Lung microvascular endothelial cell (primary cell): Measurements from ENCODE around the gene TANGO6. TPM values are rescaled to one million over a fixed set of nuclear protein-coding genes. Genes with fewer than 3 reads are reported as not detected.
A peak's percentile ranks its signal among the peaks of the same experiment; 100 is the strongest.
"Not testable (repeated sequence)": the region's sequence is repeated elsewhere in the genome, so short reads cannot be mapped to it uniquely, and the experiment has no call there.

Experiments used
- DNase-seq, 2 donors: peaks; one replicate each; pipeline versions ENCODE4 v3.0.0 to v3.0.0-alpha.2; 2010; ENCODE audit warnings: low read depth in 2 of 2
- total RNA-seq: library from RNA; depleted of rRNA; stranded (reverse); fragments of >200 nt; gene quantifications from 2 replicates; pipeline ENCODE4 v1.2.1, GENCODE V29; 2014

The TANGO6 gene
- total RNA-seq = 10.7 and 17.1 TPM in 2 replicates

GRCh38 chr16:68843482-68844210 is at the start of gene TANGO6:
TANGO6 (plus strand) TSS chr16:68843531; CDS start chr16:68843618, 87 bp downstream.
- DNase-seq = peak; percentile 73 to 84

GRCh38 chr16:68798398-68798797 is 44.9 kb upstream of the TANGO6 start:
- no peak for DNase-seq

DNA sequence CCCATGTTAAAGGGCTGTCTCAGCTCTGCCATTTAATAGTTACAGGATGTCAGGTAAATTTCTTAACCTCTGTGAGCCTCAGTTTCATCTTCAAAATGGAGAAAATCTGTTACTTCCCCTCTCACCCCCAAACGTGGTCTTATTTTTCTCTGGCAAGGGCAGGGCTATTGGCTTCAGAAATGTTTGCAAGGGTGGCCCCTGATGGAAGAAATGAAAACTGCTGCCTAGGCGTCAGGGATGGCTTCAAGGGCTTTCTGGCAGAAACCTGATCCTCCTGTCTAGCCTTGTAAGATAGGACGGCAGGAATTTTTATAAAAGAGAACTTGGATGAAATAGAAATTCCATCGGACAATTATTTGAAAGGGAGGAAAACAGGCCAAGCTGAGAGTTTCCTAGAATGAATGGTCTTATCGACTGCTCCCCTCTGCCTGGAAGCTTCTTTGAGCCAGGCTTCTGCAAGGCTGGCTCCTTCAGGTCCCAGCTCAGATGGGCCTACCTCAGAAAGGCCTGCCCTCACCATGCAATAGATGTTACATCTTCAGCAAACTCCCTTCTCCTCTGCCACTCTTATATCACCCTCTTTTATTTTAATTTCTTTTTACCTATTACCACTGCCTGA is 43.0 kb upstream of the TANGO6 start:
- peak; percentile 48 to 55 for DNase-seq

- DNase-seq = no peak
These were observed 41.1 kb upstream of the TANGO6 start for GRCh38 chr16:68802190-68802589.

GRCh38 chr16:68806422-68806821 is 36.9 kb upstream of the TANGO6 start:
- DNase-seq = no peak

- DNase-seq = no peak
These were observed 36.4 kb upstream of the TANGO6 start for GRCh38 chr16:68806981-68807380.

- DNase-seq = no peak
These were observed 28.8 kb upstream of the TANGO6 start for GRCh38 chr16:68814516-68814915.

DNA sequence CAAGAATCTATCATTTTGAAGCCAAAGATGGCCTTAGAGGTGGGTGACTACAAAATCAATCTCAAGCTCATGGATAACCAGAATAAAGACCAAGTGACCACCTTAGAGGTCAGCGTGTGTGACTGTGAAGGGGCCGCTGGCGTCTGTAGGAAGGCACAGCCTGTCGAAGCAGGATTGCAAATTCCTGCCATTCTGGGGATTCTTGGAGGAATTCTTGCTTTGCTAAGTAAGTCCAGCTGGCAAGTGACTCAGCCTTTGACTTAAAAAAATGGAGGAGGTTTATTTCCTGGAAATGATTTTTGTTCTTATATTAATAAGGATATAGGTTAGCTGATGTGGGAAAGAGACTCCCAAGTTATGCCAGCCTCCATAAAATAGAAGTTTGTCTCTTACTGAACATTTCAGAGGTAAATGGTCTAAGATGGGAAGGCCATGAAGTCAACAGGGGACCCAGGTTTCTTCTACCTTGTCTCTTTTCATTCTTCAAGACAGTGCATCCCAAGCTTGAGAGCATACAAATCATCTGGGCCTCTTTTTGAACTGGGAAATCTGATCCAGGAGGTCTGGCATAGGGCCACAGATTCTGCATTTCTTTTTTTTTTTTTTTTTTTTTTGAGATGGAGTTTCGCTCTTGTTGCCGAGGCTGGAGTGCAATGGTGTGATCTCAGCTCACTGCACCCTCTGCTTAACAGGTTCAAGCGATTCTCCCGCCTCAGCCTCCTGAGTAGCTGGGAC is 19.8 kb upstream of the TANGO6 start:
- peak in 1 of 2 donors; percentile 78 for DNase-seq

- DNase-seq = no peak
These were observed 17.9 kb upstream of the TANGO6 start for GRCh38 chr16:68825427-68825826.

GRCh38 chr16:68826652-68827051 is 16.7 kb upstream of the TANGO6 start:
- no peak for DNase-seq

GRCh38 chr16:68833251-68833650 is 10.1 kb upstream of the TANGO6 start:
- no peak for DNase-seq

GRCh38 chr16:68834550-68834949 is 8.8 kb upstream of the TANGO6 start:
- DNase-seq = no peak

- DNase-seq = no peak
These were observed 7.4 kb upstream of the TANGO6 start for GRCh38 chr16:68835970-68836369.

DNA sequence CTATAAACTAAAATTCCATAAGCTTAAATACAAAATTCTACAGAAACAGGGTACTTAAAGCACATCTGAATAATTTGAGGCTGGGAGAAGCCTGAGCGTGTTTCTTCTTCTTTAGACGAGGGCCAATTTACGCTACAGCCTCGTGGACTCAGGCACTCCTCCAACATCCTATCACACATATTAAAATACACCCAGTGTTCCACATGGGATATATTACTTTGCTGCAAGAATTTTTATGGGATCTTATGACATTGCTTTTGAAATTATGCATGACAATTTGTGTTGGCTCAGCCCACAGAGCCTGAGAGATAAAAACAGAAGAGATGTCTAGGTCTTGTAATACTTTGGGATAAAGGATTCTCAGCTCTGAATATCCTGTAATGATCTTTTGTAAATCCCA is 3.5 kb upstream of the TANGO6 start:
- DNase-seq = no peak

- not testable (repeated sequence) for DNase-seq
These were observed 308 bp upstream of the TANGO6 start for GRCh38 chr16:68842964-68843481.

GRCh38 chr16:68844211-68844564 is 857 bp downstream of the TANGO6 start:
- no peak for DNase-seq

- DNase-seq = no peak
These were observed 5.5 kb downstream of the TANGO6 start for GRCh38 chr16:68848786-68849185.

DNA sequence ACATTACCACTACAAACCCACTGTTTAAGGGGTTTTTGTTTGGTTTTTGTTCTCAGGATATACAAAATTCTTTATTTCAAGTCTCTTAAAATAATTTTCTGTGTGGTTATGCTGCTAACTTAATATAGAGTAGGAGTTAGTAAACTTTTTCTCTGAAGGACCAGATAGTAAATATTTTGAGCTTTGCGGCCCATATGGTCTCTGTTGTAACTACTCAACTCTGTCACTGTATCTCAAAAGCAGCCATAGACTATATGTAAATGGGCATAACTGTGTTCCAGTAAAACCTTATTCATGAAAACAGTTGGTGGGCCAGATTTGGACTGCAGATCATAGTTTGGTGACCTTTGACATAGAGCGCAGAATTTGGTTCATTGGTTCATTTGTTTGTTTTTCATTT is 7.2 kb downstream of the TANGO6 start:
- DNase-seq = no peak

GRCh38 chr16:68851601-68852000 is 8.3 kb downstream of the TANGO6 start:
- no peak for DNase-seq

DNA sequence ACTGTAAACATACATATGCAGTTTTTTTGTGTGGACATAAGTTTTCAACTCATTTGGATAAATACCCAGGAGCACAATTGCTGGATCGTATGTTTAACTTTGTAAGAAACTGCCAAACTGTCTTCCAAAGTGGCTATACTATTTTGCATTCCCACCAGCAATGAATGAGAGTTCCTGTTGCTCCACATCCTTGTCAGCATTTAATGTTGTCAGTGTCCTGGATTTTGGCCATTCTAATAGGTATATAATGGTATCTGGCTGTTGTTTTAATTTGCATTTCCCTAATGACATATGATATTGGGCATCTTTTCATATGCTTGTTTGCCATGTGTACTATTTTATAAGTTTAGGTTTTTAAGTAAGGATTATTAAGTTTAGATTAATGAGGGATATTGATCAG is 14.1 kb downstream of the TANGO6 start:
- DNase-seq = no peak

DNA sequence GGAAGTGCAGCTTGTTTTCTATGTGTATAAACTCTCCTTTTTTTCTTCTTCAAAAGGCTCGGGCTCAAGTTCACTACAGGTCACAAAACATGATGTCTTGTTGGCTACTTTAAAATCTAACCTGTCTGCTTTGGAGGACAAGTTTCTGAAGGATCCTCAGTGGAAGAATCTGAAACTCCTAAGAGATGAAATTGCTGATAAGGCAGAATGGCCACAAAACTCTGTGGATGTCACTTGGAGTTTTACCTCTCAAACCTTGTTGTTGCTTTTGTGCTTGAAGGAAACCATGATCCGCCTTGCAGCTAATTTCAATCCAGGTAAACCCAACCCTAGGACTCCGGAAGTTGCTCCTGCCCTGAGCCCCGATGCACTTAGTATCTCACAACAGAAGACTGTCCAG is 16.5 kb downstream of the TANGO6 start:
- no peak for DNase-seq
